ENCODE measurements around the gene NOP58.

Gene NOP58

GRCh38 chr2:202346180-202346579, 80.6 kb downstream of the NOP58 start:
- H3K9me2 ChIP-seq (replicated peaks; ENCODE audit: control insufficient read depth, low read length): no peaks in the 10 kb centered on the region
- no peaks in the 10 kb centered on the region for H3K79me2 ChIP-seq (ENCODE audit: control insufficient read depth, low read length)
- no peak overlapping the region for H3K4me3 ChIP-seq (ENCODE audit: low read length)
- no peaks in the 10 kb centered on the region for H3K27me3 ChIP-seq (ENCODE audit: control insufficient read depth, low read length)
- no peak overlapping the region for H3K4me2 ChIP-seq (ENCODE audit: low read length)
- TF ChIP-seq EZH2phosphoT487 (IDR thresholded peaks at IDR 0.05; ENCODE audit: borderline replicate concordance, low read length) (no peak), CTCF (IDR thresholded peaks at IDR 0.05; ENCODE audit: low read depth, low read length, poor library complexity, severe bottlenecking) (no peak)
- H3K27ac ChIP-seq (ENCODE audit: low read depth, low read length): no peak overlapping the region
- no peaks in the 10 kb centered on the region for H3K9me3 ChIP-seq (ENCODE audit: control insufficient read depth, insufficient read depth, low read length)
- no peaks in the 10 kb centered on the region for H3K36me3 ChIP-seq (ENCODE audit: control insufficient read depth, low read length)
- H4K20me1 ChIP-seq (ENCODE audit: control insufficient read depth, insufficient read depth, low read depth, low read length): no peaks in the 10 kb centered on the region
- no peaks in the 10 kb centered on the region for H3F3A ChIP-seq (ENCODE audit: control insufficient read depth, insufficient read depth)
- H3K4me1 ChIP-seq (ENCODE audit: control insufficient read depth, low read length): no peaks in the 10 kb centered on the region

Measured in DOHH2 (cell line).